Vagina (tissue), 2 donors: ENCODE results near the gene TBCEL.
"Not testable (repeated sequence)": the region's sequence is repeated elsewhere in the genome, so short reads cannot be mapped to it uniquely, and the experiment has no call there.

Source experiments
- CTCF ChIP-seq, 3 experiments: fragments of 450-650 bp in 2 of 3; fragments of 200-600 bp in 1 of 3; sonication (generic) in 1 of 3; IDR thresholded peaks; one replicate each; pipeline ENCODE4 v1.5.1; 2017 to 2019; ENCODE audit warnings: antibody characterized with exemption in 3 of 3, mild to moderate bottlenecking in 2 of 3, moderate library complexity in 2 of 3
- POLR2AphosphoS5 ChIP-seq, 2 donors: sonication (generic); formaldehyde crosslinking; IDR thresholded peaks; one replicate each; pipeline ENCODE4 v1.9.0; 2017; ENCODE audit warnings: antibody characterized with exemption in 2 of 2, mild to moderate bottlenecking in 2 of 2, low read depth in 1 of 2; ENCODE audit not compliant: insufficient read depth in 1 of 2

- TF ChIP-seq CTCF (IDR thresholded peaks at IDR 0.05); POLR2AphosphoS5 (IDR thresholded peaks at IDR 0.05; ENCODE audit: insufficient read depth in 1 of 2, low read depth in 1 of 2): not testable (repeated sequence)
Observed at GRCh38 chr11:121115024-121115423, 91.1 kb downstream of the TBCEL start.
